ENCODE measurements around the gene ZSCAN23. TPM values are rescaled to one million over a fixed set of nuclear protein-coding genes. Genes with fewer than 3 reads are reported as not detected.
"Not testable (repeated sequence)": the region's sequence is repeated elsewhere in the genome, so short reads cannot be mapped to it uniquely, and the experiment has no call there.

The ZSCAN23 gene
- total RNA-seq, 1 donor from 2014 or later, result 2.1 TPM

- H3K9me3 Mint-ChIP-seq (ENCODE audit: low read depth), result peaks cover 22% of the 10 kb centered on the region
- no peak overlapping the region for H3K4me3 Mint-ChIP-seq (ENCODE audit: unreplicated experiment)
- no peak for DNase-seq (ENCODE audit: low spot score)
- TF ChIP-seq CTCF (IDR thresholded peaks at IDR 0.05), result no peak
- no peak overlapping the region for H3K27ac Mint-ChIP-seq (ENCODE audit: unreplicated experiment)
- H3K4me1 Mint-ChIP-seq (ENCODE audit: low read depth), result no peaks in the 10 kb centered on the region
- peaks cover 4% of the 10 kb centered on the region for H3K27me3 Mint-ChIP-seq (ENCODE audit: low read depth)
- peaks cover 4% of the 10 kb centered on the region for H3K36me3 Mint-ChIP-seq (ENCODE audit: low read depth)
Observed at GRCh38 chr6:28413681-28414080, 29.6 kb downstream of the ZSCAN23 start.

- Mint-ChIP-seq H3K9me3 (ENCODE audit: low read depth) (peaks cover 25% of the 10 kb centered on the region), H3K27me3 (ENCODE audit: low read depth) (peaks cover 12% of the 10 kb centered on the region), H3K36me3 (ENCODE audit: low read depth) (peaks cover 6% of the 10 kb centered on the region), H3K27ac (ENCODE audit: unreplicated experiment) (no peak overlapping the region), H3K4me1 (ENCODE audit: low read depth) (no peaks in the 10 kb centered on the region), H3K4me3 (ENCODE audit: unreplicated experiment) (no peak overlapping the region)
- TF ChIP-seq CTCF (IDR thresholded peaks at IDR 0.05), result no peak
- DNase-seq (ENCODE audit: low spot score), result no peak
Observed at GRCh38 chr6:28410767-28411166, 32.5 kb downstream of the ZSCAN23 start.

GRCh38 chr6:28408076-28408802, 35.1 kb downstream of the ZSCAN23 start:
- no peak for TF ChIP-seq CTCF (IDR thresholded peaks at IDR 0.05)
- H3K4me3 Mint-ChIP-seq (ENCODE audit: unreplicated experiment), result no peak overlapping the region
- DNase-seq (ENCODE audit: low spot score), result no peak

GRCh38 chr6:28407401-28407800, 35.9 kb downstream of the ZSCAN23 start:
- peaks cover 6% of the 10 kb centered on the region for H3K36me3 Mint-ChIP-seq (ENCODE audit: low read depth)
- no peak for DNase-seq (ENCODE audit: low spot score)
- no peak overlapping the region for H3K4me3 Mint-ChIP-seq (ENCODE audit: unreplicated experiment)
- H3K27me3 Mint-ChIP-seq (ENCODE audit: low read depth), result peaks cover 19% of the 10 kb centered on the region
- TF ChIP-seq CTCF (IDR thresholded peaks at IDR 0.05), result no peak
- no peaks in the 10 kb centered on the region for H3K4me1 Mint-ChIP-seq (ENCODE audit: low read depth)
- peaks cover 25% of the 10 kb centered on the region for H3K9me3 Mint-ChIP-seq (ENCODE audit: low read depth)
- no peak overlapping the region for H3K27ac Mint-ChIP-seq (ENCODE audit: unreplicated experiment)

More at GRCh38 chr6:28408076-28408802, 35.1 kb downstream of the ZSCAN23 start:
- Mint-ChIP-seq H3K4me1 (ENCODE audit: low read depth) (no peaks in the 10 kb centered on the region), H3K36me3 (ENCODE audit: low read depth) (peaks cover 6% of the 10 kb centered on the region), H3K9me3 (ENCODE audit: low read depth) (peaks cover 25% of the 10 kb centered on the region), H3K27me3 (ENCODE audit: low read depth) (peaks cover 12% of the 10 kb centered on the region), H3K27ac (ENCODE audit: unreplicated experiment) (no peak overlapping the region)

GRCh38 chr6:28403923-28404322, 39.4 kb downstream of the ZSCAN23 start:
- H3K27me3 Mint-ChIP-seq (ENCODE audit: low read depth), result peaks cover 24% of the 10 kb centered on the region
- H3K9me3 Mint-ChIP-seq (ENCODE audit: low read depth); H3K4me3 Mint-ChIP-seq (ENCODE audit: unreplicated experiment); H3K4me1 Mint-ChIP-seq (ENCODE audit: low read depth); H3K27ac Mint-ChIP-seq (ENCODE audit: unreplicated experiment); DNase-seq (ENCODE audit: low spot score); H3K36me3 Mint-ChIP-seq (ENCODE audit: low read depth): not testable (repeated sequence)

GRCh38 chr6:28402197-28402596, 41.1 kb downstream of the ZSCAN23 start:
- Mint-ChIP-seq H3K4me1 (ENCODE audit: low read depth) (peaks cover 18% of the 10 kb centered on the region), H3K36me3 (ENCODE audit: low read depth) (peaks cover 9% of the 10 kb centered on the region), H3K27me3 (ENCODE audit: low read depth) (peaks cover 24% of the 10 kb centered on the region), H3K4me3 (ENCODE audit: unreplicated experiment) (no peak overlapping the region), H3K27ac (ENCODE audit: unreplicated experiment) (no peak overlapping the region), H3K9me3 (ENCODE audit: low read depth) (peaks cover 3% of the 10 kb centered on the region)
- DNase-seq (ENCODE audit: low spot score), result no peak
- no peak for TF ChIP-seq CTCF (IDR thresholded peaks at IDR 0.05)
